ENCODE measurements around the gene ARID4B.
"Not testable (repeated sequence)": the region's sequence is repeated elsewhere in the genome, so short reads cannot be mapped to it uniquely, and the experiment has no call there.

ARID4B gene

GRCh38 chr1:235327559-235328270 is at the start of gene ARID4B:
Gene ARID4B, minus strand, starts transcription at chr1:235328179. Its CDS starts 1,260 bp downstream, at chr1:235326919.
- in situ Hi-C loops (cut with MboI; ENCODE audit: low sequenced_read_pairs) = no loop called here

GRCh38 chr1:235375919-235376605 is 48.1 kb upstream of the ARID4B start:
- in situ Hi-C loops (cut with MboI; ENCODE audit: low sequenced_read_pairs) = no loop called here

GRCh38 chr1:235369802-235370201 is 41.8 kb upstream of the ARID4B start:
- in situ Hi-C loops (cut with MboI; ENCODE audit: low sequenced_read_pairs) = no loop called here

- in situ Hi-C loops (cut with MboI; ENCODE audit: low sequenced_read_pairs) = no loop called here
Observed at GRCh38 chr1:235368428-235368827, 40.4 kb upstream of the ARID4B start.

- in situ Hi-C loops (cut with MboI; ENCODE audit: low sequenced_read_pairs) = no loop called here
Observed at GRCh38 chr1:235367000-235367908, 39.3 kb upstream of the ARID4B start, which contains the start of gene TBCE. Gene TBCE, plus strand, starts transcription at chr1:235367427. Its CDS starts 12,623 bp downstream, at chr1:235380050.

GRCh38 chr1:235366286-235366685 is 38.3 kb upstream of the ARID4B start:
- in situ Hi-C loops (cut with MboI; ENCODE audit: low sequenced_read_pairs) = no loop called here

- in situ Hi-C loops (cut with MboI; ENCODE audit: low sequenced_read_pairs) = not testable (repeated sequence)
Observed at GRCh38 chr1:235364189-235364588, 36.2 kb upstream of the ARID4B start.

- in situ Hi-C loops (cut with MboI; ENCODE audit: low sequenced_read_pairs) = no loop called here
Observed at GRCh38 chr1:235358899-235359298, 30.9 kb upstream of the ARID4B start.

GRCh38 chr1:235357485-235358373 is 29.8 kb upstream of the ARID4B start:
- in situ Hi-C loops (cut with MboI; ENCODE audit: low sequenced_read_pairs) = no loop called here

GRCh38 chr1:235351898-235352297 is 23.9 kb upstream of the ARID4B start:
- in situ Hi-C loops (cut with MboI; ENCODE audit: low sequenced_read_pairs) = no loop called here

- in situ Hi-C loops (cut with MboI; ENCODE audit: low sequenced_read_pairs) = no loop called here
Observed at GRCh38 chr1:235351441-235351840, 23.5 kb upstream of the ARID4B start.

GRCh38 chr1:235343726-235344125 is 15.7 kb upstream of the ARID4B start:
- in situ Hi-C loops (cut with MboI; ENCODE audit: low sequenced_read_pairs) = no loop called here

- in situ Hi-C loops (cut with MboI; ENCODE audit: low sequenced_read_pairs) = no loop called here
Observed at GRCh38 chr1:235342471-235342870, 14.5 kb upstream of the ARID4B start.

- in situ Hi-C loops (cut with MboI; ENCODE audit: low sequenced_read_pairs) = no loop called here
Observed at GRCh38 chr1:235342039-235342438, 14.1 kb upstream of the ARID4B start.

GRCh38 chr1:235341334-235341733 is 13.4 kb upstream of the ARID4B start:
- in situ Hi-C loops (cut with MboI; ENCODE audit: low sequenced_read_pairs) = no loop called here

- in situ Hi-C loops (cut with MboI; ENCODE audit: low sequenced_read_pairs) = no loop called here
Observed at GRCh38 chr1:235339746-235340145, 11.8 kb upstream of the ARID4B start.

- in situ Hi-C loops (cut with MboI; ENCODE audit: low sequenced_read_pairs) = no loop called here
Observed at GRCh38 chr1:235336903-235337302, 8.9 kb upstream of the ARID4B start.

GRCh38 chr1:235331401-235331800 is 3.4 kb upstream of the ARID4B start:
- in situ Hi-C loops (cut with MboI; ENCODE audit: low sequenced_read_pairs) = no loop called here

GRCh38 chr1:235330918-235331285 is 2.9 kb upstream of the ARID4B start:
- in situ Hi-C loops (cut with MboI; ENCODE audit: low sequenced_read_pairs) = no loop called here

- in situ Hi-C loops (cut with MboI; ENCODE audit: low sequenced_read_pairs) = no loop called here
Observed at GRCh38 chr1:235329139-235329902, 1.3 kb upstream of the ARID4B start.
